NCI-H345 (cell line): ENCODE results near the gene TTC28.
"Not testable (repeated sequence)": the region's sequence is repeated elsewhere in the genome, so short reads cannot be mapped to it uniquely, and the experiment has no call there.

ENCODE experiments used
- DNase-seq: peaks from one replicate; lab custom pipeline; 2025; lab: John Stamatoyannopoulos, UW

Gene TTC28

GRCh38 chr22:28484662-28485061 lies 195.0 kb downstream of the TTC28 start:
- DNase-seq = no peak

GRCh38 chr22:28481725-28482124 lies 197.9 kb downstream of the TTC28 start:
- no peak for DNase-seq

GRCh38 chr22:28480000-28480715 lies 199.5 kb downstream of the TTC28 start:
- DNase-seq = no peak

- DNase-seq = no peak
Measured at GRCh38 chr22:28478564-28478963, 201.1 kb downstream of the TTC28 start.

- no peak for DNase-seq
Measured at GRCh38 chr22:28477556-28477955, 202.1 kb downstream of the TTC28 start.

GRCh38 chr22:28474330-28474729 lies 205.3 kb downstream of the TTC28 start:
- DNase-seq = no peak

GRCh38 chr22:28473258-28473657 lies 206.4 kb downstream of the TTC28 start:
- no peak for DNase-seq

- DNase-seq = not testable (repeated sequence)
Measured at GRCh38 chr22:28467055-28467454, 212.6 kb downstream of the TTC28 start.

- no peak for DNase-seq
Measured at GRCh38 chr22:28466399-28466798, 213.2 kb downstream of the TTC28 start.

- DNase-seq = no peak
Measured at GRCh38 chr22:28465841-28466240, 213.8 kb downstream of the TTC28 start.

- DNase-seq = no peak
Measured at GRCh38 chr22:28464127-28464526, 215.5 kb downstream of the TTC28 start.

GRCh38 chr22:28463408-28463807 lies 216.2 kb downstream of the TTC28 start:
- DNase-seq = not testable (repeated sequence)

- DNase-seq = no peak
Measured at GRCh38 chr22:28462901-28463300, 216.7 kb downstream of the TTC28 start.

GRCh38 chr22:28462041-28462440 lies 217.6 kb downstream of the TTC28 start:
- DNase-seq = no peak

GRCh38 chr22:28454431-28455064 lies 225.1 kb downstream of the TTC28 start:
- DNase-seq = no peak

GRCh38 chr22:28450109-28450508 lies 229.5 kb downstream of the TTC28 start:
- DNase-seq = no peak

- DNase-seq = no peak
Measured at GRCh38 chr22:28449041-28449440, 230.6 kb downstream of the TTC28 start.

GRCh38 chr22:28448625-28449024 lies 231.0 kb downstream of the TTC28 start:
- no peak for DNase-seq

GRCh38 chr22:28444659-28445058 lies 235.0 kb downstream of the TTC28 start:
- DNase-seq = no peak

GRCh38 chr22:28443526-28443876 lies 236.1 kb downstream of the TTC28 start:
- DNase-seq = no peak

- no peak for DNase-seq
Measured at GRCh38 chr22:28442711-28443525, 236.7 kb downstream of the TTC28 start.

- DNase-seq = no peak
Measured at GRCh38 chr22:28442264-28442710, 237.4 kb downstream of the TTC28 start.

GRCh38 chr22:28441720-28442263 lies 237.8 kb downstream of the TTC28 start:
- DNase-seq = no peak
